T-cell (primary cell): ENCODE data around the gene LRRC71. TPM values are rescaled to one million over a fixed set of nuclear protein-coding genes. Genes with fewer than 3 reads are reported as not detected.
A peak's percentile ranks its signal among the peaks of the same experiment; 100 is the strongest.

Experiments
- ATAC-seq, 4 experiments: fragments of 200-7000 bp in 3 of 4; fragments of 150-1000 bp in 1 of 4; cut with Tn5 transposase; replicated peaks in 1 of 4; 1 replicate in 3 of 4; 2 replicates in 1 of 4; pipeline ENCODE4 v1.10.0; 2021; ENCODE audit warnings: moderate library complexity in 3 of 4, mild to moderate bottlenecking in 2 of 4, moderate number of reproducible peaks in 1 of 4
- CTCF ChIA-PET, 2 donors: fragments of 300-600 bp; sonication (Branson Sonifier 250); formaldehyde crosslinking; loops; one replicate each; lab custom pipeline; 2022; ENCODE audit warnings: antibody characterized with exemption in 2 of 2; lab: Charles Lee
- POLR2A ChIA-PET, 2 donors: fragments of 300-600 bp; sonication (Branson Sonifier 250); formaldehyde crosslinking; loops; one replicate each; lab custom pipeline; 2022; ENCODE audit warnings: antibody characterized with exemption in 2 of 2; lab: Charles Lee
- DNase-seq, 35 experiments: peaks; one replicate each; pipeline versions ENCODE4 v3.0.0 to v3.0.0-alpha.2; 2013 to 2023
- H3K27ac ChIP-seq: one replicate; pipeline ENCODE4 v1.5.1; 2013; ENCODE audit warnings: low read length
- H3K27me3 ChIP-seq, 2 experiments: replicated peaks in 1 of 2; 1 replicate in 1 of 2; 2 replicates in 1 of 2; pipeline versions ENCODE4 v1.6.1 to v1.7.0; 2013; ENCODE audit warnings: low read length in 1 of 2, mixed read lengths in 1 of 2; ENCODE audit not compliant: control insufficient read depth in 2 of 2, insufficient read depth in 2 of 2; ENCODE audit errors: extremely low read depth in 1 of 2
- H3K36me3 ChIP-seq, 2 donors: 1 replicate in 1 of 2; 2 replicates in 1 of 2; pipeline versions ENCODE4 v1.6.1 to v1.7.0; 2013; ENCODE audit warnings: low read length in 1 of 2; ENCODE audit not compliant: control insufficient read depth in 2 of 2, insufficient read depth in 1 of 2; ENCODE audit errors: extremely low read depth in 1 of 2
- H3K4me1 ChIP-seq, 2 experiments: 1 replicate in 1 of 2; 2 replicates in 1 of 2; pipeline versions ENCODE4 v1.6.1 to v1.7.0; 2013; ENCODE audit warnings: low read length in 2 of 2, mixed read lengths in 1 of 2; ENCODE audit not compliant: insufficient read depth in 2 of 2, control insufficient read depth in 1 of 2; ENCODE audit errors: extremely low read depth in 1 of 2
- H3K4me3 ChIP-seq, 2 donors: 1 replicate in 1 of 2; 2 replicates in 1 of 2; pipeline versions ENCODE4 v1.5.1 to v1.7.0; 2013; ENCODE audit warnings: mild to moderate bottlenecking in 2 of 2, low read length in 1 of 2, moderate library complexity in 1 of 2; ENCODE audit not compliant: control insufficient read depth in 1 of 2; ENCODE audit errors: extremely low read depth in 1 of 2
- H3K9me3 ChIP-seq: 2 replicates; pipeline ENCODE4 v1.7.0; 2013
- H3K27ac Mint-ChIP-seq, 2 donors: one replicate each; pipeline ENCODE4 v1.8.0; 2020 to 2021; ENCODE audit warnings: mild to moderate bottlenecking in 2 of 2, mixed read lengths in 2 of 2
- H3K27me3 Mint-ChIP-seq, 2 donors: one replicate each; pipeline ENCODE4 v1.8.0; 2021 to 2022; ENCODE audit warnings: mixed read lengths in 2 of 2
- H3K36me3 Mint-ChIP-seq: one replicate; pipeline ENCODE4 v1.8.0; 2021; ENCODE audit warnings: mixed read lengths
- H3K4me1 Mint-ChIP-seq, 3 donors: one replicate each; pipeline ENCODE4 v1.8.0; 2020 to 2022; ENCODE audit warnings: mixed read lengths in 3 of 3, mild to moderate bottlenecking in 1 of 3
- H3K4me3 Mint-ChIP-seq, 3 donors: one replicate each; pipeline ENCODE4 v1.8.0; 2020 to 2022; ENCODE audit warnings: mild to moderate bottlenecking in 3 of 3, mixed read lengths in 3 of 3, moderate library complexity in 3 of 3
- H3K9me3 Mint-ChIP-seq, 3 donors: one replicate each; pipeline ENCODE4 v1.8.0; 2020 to 2022; ENCODE audit warnings: mixed read lengths in 3 of 3
- WGBS: methylation state at CpG from one replicate; pipeline ENCODE4 v1.1.5; 2013; ENCODE audit warnings: missing lambda C conversion rate; ENCODE audit not compliant: insufficient coverage; 5-methylcytosine and 5-hydroxymethylcytosine counted together
- total RNA-seq, 35 experiments: library from RNA in 6 of 35; stranded (reverse) in 6 of 35; fragments of 120-200 nt in 1 of 35; gene quantifications; one replicate each; pipeline versions ENCODE4 v1.2.1 to v1.2.4 and lab custom pipeline; 2013 to 2026

The LRRC71 gene
- total RNA-seq (not detected), total RNA-seq (lab: John Stamatoyannopoulos, UW) (0 to 0.14 (median 0) reads per million in 29 experiments)
- total RNA-seq (2013) = not detected

- H3K4me3 ChIP-seq = no peak within 1 kb of the TSS
- H3K4me3 Mint-ChIP-seq = peak within 1 kb of the TSS in 1 of 3 donors; percentile 26
- WGBS = 17% methylated on average over 69 of the region's 71 CpGs
- ChIA-PET POLR2A (no interaction called here), CTCF (interaction anchor here in 1 of 2 donors (0.6 kb wide), 1 partner anchor 82 kb away, joined by 3 read pairs; no protein-coding TSS in a partner anchor)
- H3K9me3 Mint-ChIP-seq = no peaks in the 10 kb centered on the region
- H3K9me3 ChIP-seq = no peaks in the 10 kb centered on the region
- peak; percentile 65 to 91 (median 74) for ATAC-seq
- H3K36me3 Mint-ChIP-seq = no peaks in the 10 kb centered on the region
- H3K4me1 ChIP-seq = peaks cover 0 to 21% of the 10 kb centered on the region in 2 experiments
- DNase-seq = peak in 33 of 35 experiments; percentile 10 to 71 (median 43)
- peak within 1 kb of the TSS in 1 of 2 donors; percentile 2 for H3K27ac Mint-ChIP-seq
- H3K4me1 Mint-ChIP-seq = peaks cover 11 to 16% (median 15%) of the 10 kb centered on the region in 3 donors
- H3K27me3 ChIP-seq = peaks cover 16 to 75% of the 10 kb centered on the region in 2 experiments
- no peak within 1 kb of the TSS for H3K27ac ChIP-seq
- H3K27me3 Mint-ChIP-seq = peaks cover 64 to 84% of the 10 kb centered on the region in 2 donors
- H3K36me3 ChIP-seq = no peaks in the 10 kb centered on the region
These were observed at the start of gene LRRC71 for GRCh38 chr1:156920233-156921052. Gene LRRC71 (plus strand): TSS chr1:156920632. CDS start chr1:156920804, 172 bp downstream.

GRCh38 chr1:156873659-156874058, 46.8 kb upstream of the LRRC71 start:
- Mint-ChIP-seq H3K4me1 (no peaks in the 10 kb centered on the region), H3K36me3 (no peaks in the 10 kb centered on the region), H3K4me3 (no peak overlapping the region), H3K27me3 (peaks cover 11 to 16% of the 10 kb centered on the region in 2 donors), H3K9me3 (no peaks in the 10 kb centered on the region), H3K27ac (no peak overlapping the region)
- no peaks in the 10 kb centered on the region for H3K36me3 ChIP-seq
- no peak for DNase-seq
- POLR2A ChIA-PET = no interaction called here
- WGBS = 94% methylated on average over 18 of the region's 18 CpGs
- no peaks in the 10 kb centered on the region for H3K4me1 ChIP-seq
- CTCF ChIA-PET = no interaction called here
- H3K9me3 ChIP-seq = no peaks in the 10 kb centered on the region
- H3K4me3 ChIP-seq = no peak overlapping the region
- no peak for ATAC-seq
- peaks cover 0 to 46% of the 10 kb centered on the region in 2 experiments for H3K27me3 ChIP-seq
- H3K27ac ChIP-seq = no peak overlapping the region

GRCh38 chr1:156874142-156874541, 46.3 kb upstream of the LRRC71 start:
- ATAC-seq = no peak
- H3K27ac Mint-ChIP-seq = no peak overlapping the region
- 65% methylated on average over 3 of the region's 5 CpGs for WGBS
- Histone ChIP-seq H3K4me1 (no peaks in the 10 kb centered on the region), H3K27me3 (peaks cover 0 to 50% of the 10 kb centered on the region in 2 experiments), H3K4me3 (no peak overlapping the region), H3K9me3 (no peaks in the 10 kb centered on the region), H3K27ac (no peak overlapping the region), H3K36me3 (no peaks in the 10 kb centered on the region)
- H3K27me3 Mint-ChIP-seq = peaks cover 12 to 17% of the 10 kb centered on the region in 2 donors
- H3K36me3 Mint-ChIP-seq = no peaks in the 10 kb centered on the region
- CTCF ChIA-PET = no interaction called here
- H3K4me3 Mint-ChIP-seq = no peak overlapping the region
- no peaks in the 10 kb centered on the region for H3K9me3 Mint-ChIP-seq
- POLR2A ChIA-PET = no interaction called here
- DNase-seq = no peak
- no peaks in the 10 kb centered on the region for H3K4me1 Mint-ChIP-seq

- H3K36me3 ChIP-seq = no peaks in the 10 kb centered on the region
- H3K27ac Mint-ChIP-seq = no peak overlapping the region
- peaks cover 12 to 19% of the 10 kb centered on the region in 2 donors for H3K27me3 Mint-ChIP-seq
- no peaks in the 10 kb centered on the region for H3K4me1 Mint-ChIP-seq
- H3K9me3 Mint-ChIP-seq = no peaks in the 10 kb centered on the region
- H3K4me3 Mint-ChIP-seq = no peak overlapping the region
- peaks cover 0 to 48% of the 10 kb centered on the region in 2 experiments for H3K27me3 ChIP-seq
- no peaks in the 10 kb centered on the region for H3K36me3 Mint-ChIP-seq
- 88% methylated on average over 16 of the region's 16 CpGs for WGBS
- POLR2A ChIA-PET = no interaction called here
- no peak for ATAC-seq
- CTCF ChIA-PET = no interaction called here
- no peak overlapping the region for H3K27ac ChIP-seq
- H3K9me3 ChIP-seq = no peaks in the 10 kb centered on the region
- no peaks in the 10 kb centered on the region for H3K4me1 ChIP-seq
- no peak overlapping the region for H3K4me3 ChIP-seq
- no peak for DNase-seq
These were observed 45.7 kb upstream of the LRRC71 start for GRCh38 chr1:156874572-156875340.

- ATAC-seq (no peak), DNase-seq (no peak)
- no peaks in the 10 kb centered on the region for H3K36me3 Mint-ChIP-seq
- 75% methylated on average over 3 of the region's 5 CpGs for WGBS
- no peaks in the 10 kb centered on the region for H3K36me3 ChIP-seq
- H3K27me3 Mint-ChIP-seq = peaks cover 14 to 21% of the 10 kb centered on the region in 2 donors
- no peak overlapping the region for H3K27ac ChIP-seq
- no peak overlapping the region for H3K4me3 ChIP-seq
- H3K9me3 Mint-ChIP-seq = no peaks in the 10 kb centered on the region
- H3K4me3 Mint-ChIP-seq = no peak overlapping the region
- no peaks in the 10 kb centered on the region for H3K4me1 ChIP-seq
- no peaks in the 10 kb centered on the region for H3K4me1 Mint-ChIP-seq
- no peaks in the 10 kb centered on the region for H3K9me3 ChIP-seq
- no peak overlapping the region for H3K27ac Mint-ChIP-seq
- H3K27me3 ChIP-seq = peaks cover 0 to 52% of the 10 kb centered on the region in 2 experiments
- CTCF ChIA-PET = no interaction called here
- POLR2A ChIA-PET = no interaction called here
These were observed 45.2 kb upstream of the LRRC71 start for GRCh38 chr1:156875341-156875615.

- ChIA-PET POLR2A (no interaction called here), CTCF (interaction anchor here in 1 of 2 donors (0.5 kb wide), 1 partner anchor 275 kb away, joined by 3 read pairs; the partner anchor contains the start of gene GPATCH4)
- Mint-ChIP-seq H3K27ac (no peak overlapping the region), H3K9me3 (no peaks in the 10 kb centered on the region), H3K4me3 (no peak overlapping the region), H3K27me3 (peaks cover 15 to 29% of the 10 kb centered on the region in 2 donors), H3K36me3 (no peaks in the 10 kb centered on the region), H3K4me1 (no peaks in the 10 kb centered on the region)
- ATAC-seq = no peak
- Histone ChIP-seq H3K4me1 (no peaks in the 10 kb centered on the region), H3K27me3 (peaks cover 0 to 60% of the 10 kb centered on the region in 2 experiments), H3K9me3 (no peaks in the 10 kb centered on the region), H3K4me3 (no peak overlapping the region), H3K36me3 (no peaks in the 10 kb centered on the region), H3K27ac (no peak overlapping the region)
- 59% methylated on average over 12 of the region's 21 CpGs for WGBS
- no peak for DNase-seq
These were observed 44.2 kb upstream of the LRRC71 start for GRCh38 chr1:156876281-156876680.
